Activated gamma-delta T cell (primary cell): ENCODE measurements around the gene CISD3.

Experiments
- DNase-seq: peaks from one replicate; lab custom pipeline; 2025; lab: John Stamatoyannopoulos, UW

CISD3 gene

DNA sequence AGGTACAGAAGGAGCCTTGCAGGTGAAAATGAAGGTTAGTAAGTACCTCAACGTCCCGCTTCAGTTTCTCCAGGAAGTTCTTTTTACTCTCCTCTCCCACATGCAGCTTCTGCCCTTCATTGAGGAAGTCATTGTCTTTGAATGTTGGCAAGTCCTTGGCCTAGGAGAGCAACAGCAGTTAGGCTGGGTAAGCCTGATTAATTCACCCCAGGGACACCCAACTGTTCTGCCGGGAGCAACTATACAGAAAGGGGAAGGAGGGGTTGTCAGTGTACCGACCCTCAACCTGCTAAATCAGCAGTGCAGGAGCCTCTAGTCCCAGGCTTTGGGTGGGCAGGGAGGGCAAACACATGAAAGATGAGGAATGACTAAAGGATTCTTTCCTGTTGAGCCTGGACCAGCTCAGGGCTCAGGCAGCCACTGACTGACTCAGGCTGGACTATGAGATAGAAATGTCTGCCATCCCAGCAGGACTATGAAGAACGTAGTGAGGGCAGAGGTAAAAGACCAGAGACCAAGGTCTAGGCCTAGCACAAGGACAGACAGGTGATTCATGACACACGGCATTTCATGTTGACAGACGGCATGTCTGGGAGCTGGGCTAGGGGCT is 47.6 kb downstream of the CISD3 start:
- no peak for DNase-seq

DNA sequence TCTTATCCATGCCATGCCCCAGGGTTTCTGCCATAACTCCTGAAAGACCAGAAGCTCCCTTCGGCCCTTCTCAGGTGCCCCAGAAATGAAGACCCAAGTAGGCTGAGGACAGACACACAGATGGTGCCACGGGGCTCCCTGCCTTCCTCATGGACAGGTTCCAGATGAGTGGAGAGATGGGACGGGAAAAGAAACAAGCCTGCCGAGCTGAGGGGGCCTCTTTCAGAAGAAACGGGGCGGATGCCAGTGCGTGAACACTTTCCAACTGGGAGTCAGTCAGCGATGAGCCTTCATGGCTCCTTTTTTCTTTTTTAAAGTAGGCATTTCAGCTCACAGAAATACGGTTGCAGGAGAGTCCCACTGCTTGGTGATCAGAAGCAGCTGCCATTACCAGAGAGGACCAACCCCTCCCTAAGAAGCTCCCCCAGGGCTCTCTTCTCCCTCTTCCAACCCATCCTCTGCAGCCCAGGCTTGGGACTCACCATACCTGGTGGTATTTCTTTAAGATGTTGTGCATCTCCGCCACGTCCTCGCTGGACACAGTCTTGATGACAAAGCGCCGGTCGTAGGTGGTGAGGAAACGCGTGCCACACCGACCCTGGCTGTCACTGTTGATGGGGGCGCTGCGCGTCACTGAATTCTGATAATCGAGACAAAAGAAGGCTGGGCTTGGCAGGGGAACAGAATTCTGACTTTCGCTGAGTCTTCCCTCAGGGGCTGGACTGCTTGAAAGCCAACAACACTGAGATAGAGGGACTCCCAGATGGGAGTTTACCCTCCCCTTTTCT is 50.0 kb downstream of the CISD3 start:
- DNase-seq = no peak

DNA sequence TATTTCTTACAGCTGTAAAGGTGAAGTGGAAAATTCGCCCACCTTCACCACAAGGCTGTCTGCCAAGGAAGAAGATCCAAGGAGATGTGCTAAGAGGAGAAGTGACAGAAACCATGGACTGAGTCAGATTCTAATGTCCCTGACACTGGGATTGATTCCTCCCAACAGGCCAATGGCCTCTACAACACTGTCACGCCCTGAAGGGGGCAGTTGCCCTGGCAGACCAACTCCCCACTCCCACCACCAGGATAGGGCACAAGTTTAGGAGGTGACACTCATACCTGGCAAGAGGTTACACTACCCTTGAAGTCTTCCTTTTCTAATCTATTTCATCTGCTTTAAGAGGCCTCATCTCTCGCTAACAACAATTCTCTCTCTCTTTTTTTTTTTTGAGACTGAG is 53.1 kb downstream of the CISD3 start:
- no peak for DNase-seq
